ENCODE data around the gene GPR22. TPM values are rescaled to one million over a fixed set of nuclear protein-coding genes. Genes with fewer than 3 reads are reported as not detected.

The GPR22 gene
- total RNA-seq, 1 experiment from 2014 or later, result not detected

DNA sequence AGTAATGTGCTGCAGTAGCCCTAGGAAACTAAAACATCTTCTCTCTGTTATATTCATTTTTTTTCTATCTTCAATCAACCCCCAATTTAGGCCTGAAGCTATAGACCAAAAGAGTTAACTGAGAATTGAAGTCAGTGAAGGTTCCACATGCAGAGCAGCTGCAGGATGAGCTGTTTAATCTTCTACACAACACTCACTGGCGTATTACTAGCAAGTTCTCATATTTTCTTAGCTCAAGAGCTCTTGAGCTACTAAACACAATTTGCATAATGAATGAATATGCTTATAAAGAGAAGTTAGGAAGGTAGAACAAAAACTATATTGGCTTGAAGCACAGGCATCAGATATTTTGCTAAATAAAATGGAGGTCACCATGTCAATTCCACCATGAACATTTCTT is 41.2 kb upstream of the GPR22 start:
- no peak overlapping the region for H3K4ac ChIP-seq (ENCODE audit: low read depth, low read length)
- no peak overlapping the region for H3K4me3 Mint-ChIP-seq

More for the DNA sequence above, 41.2 kb upstream of the GPR22 start:
- no peak overlapping the region for H2BK15ac ChIP-seq (ENCODE audit: low read depth, low read length)
- H4K20me1 ChIP-seq (ENCODE audit: control insufficient read depth, insufficient read depth, insufficient read length), result no peaks in the 10 kb centered on the region
- no peak overlapping the region for H3K14ac ChIP-seq (ENCODE audit: insufficient read depth, low read length)
- H2AK5ac ChIP-seq (ENCODE audit: insufficient read length, low read length), result no peak overlapping the region
- no peak overlapping the region for H3K56ac ChIP-seq (ENCODE audit: insufficient read length, low read depth, low read length)
- H3K27ac ChIP-seq (ENCODE audit: insufficient read length, low read depth, low read length), result no peak overlapping the region
- H3K79me1 ChIP-seq (ENCODE audit: insufficient read depth, low read depth, low read length, poor library complexity, severe bottlenecking), result no peaks in the 10 kb centered on the region
- H3K23ac ChIP-seq (ENCODE audit: insufficient read length, low read depth, low read length), result no peak overlapping the region
- no peaks in the 10 kb centered on the region for H3K4me1 Mint-ChIP-seq
- H3K4me2 ChIP-seq (ENCODE audit: insufficient read depth, insufficient read length, low read length), result no peak overlapping the region
- H3K4me1 ChIP-seq (ENCODE audit: insufficient read depth, low read length), result no peaks in the 10 kb centered on the region
- WGBS (ENCODE audit: extremely low coverage, insufficient read length, low lambda C conversion rate), result no CpG with 5 or more reads among the region's 1 CpG
- DNase-seq, result no peak
- H4K91ac ChIP-seq (ENCODE audit: insufficient read length, low read depth, low read length), result no peak overlapping the region
- H2BK120ac ChIP-seq (ENCODE audit: low read depth, low read length, poor library complexity, severe bottlenecking), result no peak overlapping the region
- no peaks in the 10 kb centered on the region for H3K27me3 ChIP-seq (ENCODE audit: insufficient read depth, low read length)
- H2BK20ac ChIP-seq (ENCODE audit: low read depth, low read length, poor library complexity, severe bottlenecking), result no peak overlapping the region
- H2BK5ac ChIP-seq (ENCODE audit: insufficient read length, low read length), result no peak overlapping the region
- TF ChIP-seq, protein P1, sequence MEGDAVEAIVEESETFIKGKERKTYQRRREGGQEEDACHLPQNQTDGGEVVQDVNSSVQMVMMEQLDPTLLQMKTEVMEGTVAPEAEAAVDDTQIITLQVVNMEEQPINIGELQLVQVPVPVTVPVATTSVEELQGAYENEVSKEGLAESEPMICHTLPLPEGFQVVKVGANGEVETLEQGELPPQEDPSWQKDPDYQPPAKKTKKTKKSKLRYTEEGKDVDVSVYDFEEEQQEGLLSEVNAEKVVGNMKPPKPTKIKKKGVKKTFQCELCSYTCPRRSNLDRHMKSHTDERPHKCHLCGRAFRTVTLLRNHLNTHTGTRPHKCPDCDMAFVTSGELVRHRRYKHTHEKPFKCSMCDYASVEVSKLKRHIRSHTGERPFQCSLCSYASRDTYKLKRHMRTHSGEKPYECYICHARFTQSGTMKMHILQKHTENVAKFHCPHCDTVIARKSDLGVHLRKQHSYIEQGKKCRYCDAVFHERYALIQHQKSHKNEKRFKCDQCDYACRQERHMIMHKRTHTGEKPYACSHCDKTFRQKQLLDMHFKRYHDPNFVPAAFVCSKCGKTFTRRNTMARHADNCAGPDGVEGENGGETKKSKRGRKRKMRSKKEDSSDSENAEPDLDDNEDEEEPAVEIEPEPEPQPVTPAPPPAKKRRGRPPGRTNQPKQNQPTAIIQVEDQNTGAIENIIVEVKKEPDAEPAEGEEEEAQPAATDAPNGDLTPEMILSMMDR (conservative IDR thresholded peaks at IDR 0.05), result no peak
- no peak overlapping the region for H4K8ac ChIP-seq (replicated peaks; ENCODE audit: insufficient read length, low read depth, low read length)
- H4K5ac ChIP-seq (ENCODE audit: insufficient read length, low read depth, low read length), result no peak overlapping the region
- no peak overlapping the region for H2BK12ac ChIP-seq (ENCODE audit: insufficient read length, low read depth, low read length)
- H3K36me3 Mint-ChIP-seq (ENCODE audit: insufficient read depth in 1 of 3, low read depth in 3 of 3), result peaks cover 0 to 22% (median 14%) of the 10 kb centered on the region in 3 experiments; a peak in 6 of 7 replicates
- no peak overlapping the region for H3K9ac ChIP-seq (ENCODE audit: extremely low read depth, insufficient read length, low read length)
- no peak overlapping the region for H2AFZ ChIP-seq (ENCODE audit: low read length)
- no peaks in the 10 kb centered on the region for H3K79me2 ChIP-seq (ENCODE audit: insufficient read depth, low read length)
- H3K23me2 ChIP-seq (ENCODE audit: insufficient read length, low read depth, low read length, poor library complexity, severe bottlenecking), result no peaks in the 10 kb centered on the region
- no peak overlapping the region for H3K18ac ChIP-seq (ENCODE audit: insufficient read length, low read depth, low read length)
- no peaks in the 10 kb centered on the region; the same call in 1 of the 2 replicates for H3K27me3 Mint-ChIP-seq (ENCODE audit: low read depth)
- peaks cover 10 to 14% of the 10 kb centered on the region in 2 experiments; a peak in 4 of 5 replicates for H3K9me3 Mint-ChIP-seq
- no peak overlapping the region for H3T11ph ChIP-seq (ENCODE audit: low read length)
- no peaks in the 10 kb centered on the region for H3K9me3 ChIP-seq (ENCODE audit: control insufficient read depth, low read depth, low read length)
- no peak overlapping the region for H3K27ac Mint-ChIP-seq

All from H9 (cell line).